ENCODE results near the gene TRAT1. TPM values are rescaled to one million over a fixed set of nuclear protein-coding genes. Genes with fewer than 3 reads are reported as not detected.

The TRAT1 gene
- total RNA-seq, 1 experiment from 2014 or later, result 0.11 TPM

- POLR2A ChIA-PET, result no interaction called here
- no peaks in the 10 kb centered on the region for H3K36me3 Mint-ChIP-seq
- DNase-seq (ENCODE audit: low spot score), result no peak
Observed at GRCh38 chr3:108838436-108838835, 15.8 kb downstream of the TRAT1 start.

More at GRCh38 chr3:108838436-108838835, 15.8 kb downstream of the TRAT1 start:
- CTCF ChIA-PET, result interaction anchor here (1.0 to 2.2 kb wide), 2 partner anchors 42 to 77 kb away, joined by 3 to 5 read pairs; no protein-coding TSS in a partner anchor
- no peak for ATAC-seq
- TF ChIP-seq ZNF532 (CRISPR knock-in tag; IDR thresholded peaks at IDR 0.05; ENCODE audit: borderline replicate concordance), result no peak
- no peak for TF ChIP-seq CBFB (CRISPR knock-in tag; IDR thresholded peaks at IDR 0.05; ENCODE audit: low read depth)
- no peak for TF ChIP-seq AR (CRISPR knock-in tag; IDR thresholded peaks at IDR 0.05)
- no peak for TF ChIP-seq RORB (CRISPR knock-in tag; IDR thresholded peaks at IDR 0.05)
- no peak for TF ChIP-seq ZNF396 (CRISPR knock-in tag; IDR thresholded peaks at IDR 0.05; ENCODE audit: borderline replicate concordance)
- no peak for TF ChIP-seq SMAD4 (CRISPR knock-in tag; IDR thresholded peaks at IDR 0.05)
- TF ChIP-seq NFATC4 (CRISPR knock-in tag; IDR thresholded peaks at IDR 0.05), result no peak
- no peak for TF ChIP-seq HMGXB4 (CRISPR knock-in tag; IDR thresholded peaks at IDR 0.05)
- no peak for TF ChIP-seq MAX (CRISPR knock-in tag; IDR thresholded peaks at IDR 0.05)
- no peak for TF ChIP-seq AFF4 (CRISPR knock-in tag; IDR thresholded peaks at IDR 0.05; ENCODE audit: borderline replicate concordance)
- TF ChIP-seq ERG (CRISPR knock-in tag; IDR thresholded peaks at IDR 0.05), result no peak
- no peak for TF ChIP-seq CDX4 (CRISPR knock-in tag; IDR thresholded peaks at IDR 0.05; ENCODE audit: borderline replicate concordance)
- no peak for TF ChIP-seq TEAD1 (CRISPR knock-in tag; IDR thresholded peaks at IDR 0.05)
- no peak for TF ChIP-seq NR1H2 (CRISPR knock-in tag; IDR thresholded peaks at IDR 0.05)
- no peak for TF ChIP-seq FOXK1 (CRISPR knock-in tag; IDR thresholded peaks at IDR 0.05)
- TF ChIP-seq ZBTB43 (CRISPR knock-in tag; IDR thresholded peaks at IDR 0.05), result no peak
- no peak for TF ChIP-seq JUN (CRISPR knock-in tag; IDR thresholded peaks at IDR 0.05)
- no peaks in the 10 kb centered on the region for H3K27me3 Mint-ChIP-seq (ENCODE audit: low read depth)
- no peaks in the 10 kb centered on the region for H3K4me1 Mint-ChIP-seq
- no peak overlapping the region for H3K4me3 Mint-ChIP-seq
- H3K9me3 Mint-ChIP-seq, result no peaks in the 10 kb centered on the region
- H3K27ac Mint-ChIP-seq, result no peak overlapping the region
